BLaER1 treated with 17β-estradiol and CSF1 and Interleukin-3, amounts not matched to agents 10 nM and 100 nM (cell line): ENCODE measurements around the gene ASIC3.

Experiments used
- H3K27ac ChIP-seq, 11 experiments: shearing (Covaris generic); formaldehyde crosslinking; 2 replicates each; pipeline ENCODE4 v1.8.1; 2022
- H3K27me3 ChIP-seq, 11 experiments: shearing (Covaris generic); formaldehyde crosslinking; 2 replicates each; pipeline ENCODE4 v1.8.1; 2022
- H3K36me3 ChIP-seq, 11 experiments: shearing (Covaris generic); formaldehyde crosslinking; 2 replicates each; pipeline ENCODE4 v1.8.1; 2022
- H3K4me1 ChIP-seq, 10 experiments: shearing (Covaris generic); formaldehyde crosslinking; 2 replicates each; pipeline ENCODE4 v1.8.1; 2022
- H3K4me2 ChIP-seq, 11 experiments: shearing (Covaris generic); formaldehyde crosslinking; 2 replicates each; pipeline ENCODE4 v1.8.1; 2022
- H3K4me3 ChIP-seq, 10 experiments: shearing (Covaris generic); formaldehyde crosslinking; 2 replicates each; pipeline ENCODE4 v1.8.1; 2022
- H3K9ac ChIP-seq, 11 experiments: shearing (Covaris generic); formaldehyde crosslinking; 2 replicates each; pipeline ENCODE4 v1.8.1; 2022
- H3K9me3 ChIP-seq, 11 experiments: shearing (Covaris generic); formaldehyde crosslinking; replicated peaks in 1 of 11; 2 replicates each; pipeline ENCODE4 v1.8.1; 2022
- H4K20me1 ChIP-seq, 11 experiments: shearing (Covaris generic); formaldehyde crosslinking; 2 replicates each; pipeline ENCODE4 v1.8.1; 2022
- Cebpa-rat ChIP-seq, 11 experiments: shearing (Covaris generic); IDR thresholded peaks; 2 replicates each; pipeline ENCODE4 v1.8.1; 2022

The ASIC3 gene

GRCh38 chr7:151012031-151012692 lies 36.2 kb upstream of the ASIC3 start:
- Histone ChIP-seq H3K9ac (0 out of 22 replicates have a peak overlapping the region, but pooled peaks of 1 of the 11 experiments have one; percentile 7), H3K36me3 (no peaks in the 10 kb centered on the region; a peak in 1 of 22 replicates), H3K9me3 (no peaks in the 10 kb centered on the region), H3K4me1 (peaks cover 71 to 96% (median 90%) of the 10 kb centered on the region in 10 experiments), H3K27ac (no peak overlapping the region), H3K27me3 (peaks cover 0 to 15% (median 4%) of the 10 kb centered on the region in 11 experiments; a peak in 12 of 22 replicates), H3K4me3 (0 out of 20 replicates have a peak overlapping the region, but pooled peaks of 1 of the 10 experiments have one; percentile 0), H3K4me2 (peak overlapping the region; percentile 47 to 95 (median 67)), H4K20me1 (no peaks in the 10 kb centered on the region; a peak in 1 of 22 replicates)
- TF ChIP-seq Cebpa-rat (IDR thresholded peaks at IDR 0.05), result no peak

- Histone ChIP-seq H3K36me3 (no peaks in the 10 kb centered on the region; a peak in 1 of 22 replicates), H3K4me3 (0 out of 20 replicates have a peak overlapping the region, but pooled peaks of 1 of the 10 experiments have one; percentile 0), H3K27me3 (peaks cover 0 to 19% (median 4%) of the 10 kb centered on the region in 11 experiments; a peak in 12 of 22 replicates), H3K4me2 (peak overlapping the region; percentile 47 to 95 (median 67)), H3K9me3 (no peaks in the 10 kb centered on the region), H3K4me1 (peaks cover 71 to 96% (median 90%) of the 10 kb centered on the region in 10 experiments), H3K27ac (no peak overlapping the region), H3K9ac (no peak overlapping the region), H4K20me1 (no peaks in the 10 kb centered on the region; a peak in 1 of 22 replicates)
- TF ChIP-seq Cebpa-rat (IDR thresholded peaks at IDR 0.05), result no peak
Measured at GRCh38 chr7:151012911-151013347, 35.4 kb upstream of the ASIC3 start.

- Histone ChIP-seq H3K4me3 (no peak overlapping the region), H3K9me3 (no peaks in the 10 kb centered on the region), H3K4me1 (peaks cover 71 to 96% (median 90%) of the 10 kb centered on the region in 10 experiments), H4K20me1 (no peaks in the 10 kb centered on the region; a peak in 1 of 22 replicates), H3K9ac (no peak overlapping the region), H3K4me2 (peak overlapping the region; percentile 47 to 95 (median 67)), H3K36me3 (no peaks in the 10 kb centered on the region; a peak in 1 of 22 replicates), H3K27ac (no peak overlapping the region), H3K27me3 (peaks cover 0 to 22% (median 5%) of the 10 kb centered on the region in 11 experiments; a peak in 15 of 22 replicates)
- TF ChIP-seq Cebpa-rat (IDR thresholded peaks at IDR 0.05), result no peak
Measured at GRCh38 chr7:151013356-151013732, 35.0 kb upstream of the ASIC3 start.

DNA sequence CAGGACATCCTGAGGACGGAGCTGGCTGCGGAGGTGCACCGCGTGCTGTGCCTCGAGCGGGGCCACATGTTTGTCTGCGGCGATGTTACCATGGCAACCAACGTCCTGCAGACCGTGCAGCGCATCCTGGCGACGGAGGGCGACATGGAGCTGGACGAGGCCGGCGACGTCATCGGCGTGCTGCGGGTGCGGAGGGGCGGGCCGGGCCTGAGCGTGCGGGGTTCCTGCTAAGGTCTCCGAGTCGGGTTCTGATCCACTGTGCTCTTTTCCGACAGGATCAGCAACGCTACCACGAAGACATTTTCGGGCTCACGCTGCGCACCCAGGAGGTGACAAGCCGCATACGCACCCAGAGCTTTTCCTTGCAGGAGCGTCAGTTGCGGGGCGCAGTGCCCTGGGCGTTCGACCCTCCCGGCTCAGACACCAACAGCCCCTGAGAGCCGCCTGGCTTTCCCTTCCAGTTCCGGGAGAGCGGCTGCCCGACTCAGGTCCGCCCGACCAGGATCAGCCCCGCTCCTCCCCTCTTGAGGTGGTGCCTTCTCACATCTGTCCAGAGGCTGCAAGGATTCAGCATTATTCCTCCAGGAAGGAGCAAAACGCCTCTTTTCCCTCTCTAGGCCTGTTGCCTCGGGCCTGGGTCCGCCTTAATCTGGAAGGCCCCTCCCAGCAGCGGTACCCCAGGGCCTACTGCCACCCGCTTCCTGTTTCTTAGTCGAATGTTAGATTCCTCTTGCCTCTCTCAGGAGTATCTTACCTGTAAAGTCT lies 34.4 kb upstream of the ASIC3 start:
- no peaks in the 10 kb centered on the region; a peak in 1 of 22 replicates for H4K20me1 ChIP-seq
- peaks cover 5 to 28% (median 11%) of the 10 kb centered on the region in 11 experiments; a peak in 21 of 22 replicates for H3K27me3 ChIP-seq
- H3K9ac ChIP-seq, result no peak overlapping the region
- no peak overlapping the region for H3K27ac ChIP-seq
- H3K4me1 ChIP-seq, result peaks cover 71 to 96% (median 90%) of the 10 kb centered on the region in 10 experiments
- TF ChIP-seq Cebpa-rat (IDR thresholded peaks at IDR 0.05), result no peak
- no peak overlapping the region for H3K4me3 ChIP-seq
- peak overlapping the region; percentile 15 to 72 (median 50); a peak in 20 of 22 replicates for H3K4me2 ChIP-seq
- no peaks in the 10 kb centered on the region; a peak in 1 of 22 replicates for H3K36me3 ChIP-seq
- no peaks in the 10 kb centered on the region for H3K9me3 ChIP-seq

GRCh38 chr7:151014950-151015349 lies 33.4 kb upstream of the ASIC3 start:
- Histone ChIP-seq H3K4me2 (peak overlapping the region; percentile 1 to 72 (median 36); a peak in 18 of 22 replicates), H3K4me3 (no peak overlapping the region), H3K9ac (no peak overlapping the region)

DNA sequence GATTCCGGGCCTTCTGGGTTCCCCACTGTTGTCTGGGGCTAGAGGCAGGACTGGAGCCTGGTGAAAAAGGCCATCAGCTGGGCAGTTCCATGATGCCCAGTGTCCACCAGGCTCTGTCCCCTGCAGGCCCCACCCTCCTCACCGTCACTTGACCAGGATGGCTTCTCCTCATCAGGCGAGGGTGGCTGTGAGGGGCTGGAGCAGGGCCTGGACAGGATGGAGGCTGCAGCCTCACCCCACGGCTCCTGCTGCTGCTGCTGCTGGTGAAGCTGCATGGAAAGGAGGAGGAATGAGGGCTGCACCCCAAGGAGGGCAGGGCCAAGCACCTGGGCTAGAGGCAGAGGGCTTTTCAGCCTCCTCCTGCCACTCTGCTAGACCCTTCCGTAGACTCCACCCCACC lies 32.4 kb upstream of the ASIC3 start:
- Histone ChIP-seq H3K4me3 (no peak overlapping the region), H3K9ac (no peak overlapping the region), H3K4me2 (peak overlapping the region in 1 of 11 experiments; percentile 84; a peak in 2 of 22 replicates), H3K36me3 (no peaks in the 10 kb centered on the region; a peak in 1 of 22 replicates), H4K20me1 (no peaks in the 10 kb centered on the region; a peak in 1 of 22 replicates), H3K4me1 (peaks cover 55 to 94% (median 85%) of the 10 kb centered on the region in 10 experiments), H3K9me3 (no peaks in the 10 kb centered on the region), H3K27ac (no peak overlapping the region), H3K27me3 (peaks cover 13 to 42% (median 22%) of the 10 kb centered on the region in 11 experiments; a peak in 21 of 22 replicates)
- TF ChIP-seq Cebpa-rat (IDR thresholded peaks at IDR 0.05), result no peak

More at GRCh38 chr7:151014950-151015349, 33.4 kb upstream of the ASIC3 start:
- H3K36me3 ChIP-seq, result no peaks in the 10 kb centered on the region; a peak in 1 of 22 replicates
- peaks cover 65 to 96% (median 89%) of the 10 kb centered on the region in 10 experiments for H3K4me1 ChIP-seq
- no peaks in the 10 kb centered on the region; a peak in 1 of 22 replicates for H4K20me1 ChIP-seq
- no peaks in the 10 kb centered on the region for H3K9me3 ChIP-seq
- H3K27ac ChIP-seq, result no peak overlapping the region
- TF ChIP-seq Cebpa-rat (IDR thresholded peaks at IDR 0.05), result no peak
- H3K27me3 ChIP-seq, result peaks cover 13 to 38% (median 21%) of the 10 kb centered on the region in 11 experiments; a peak in 21 of 22 replicates

DNA sequence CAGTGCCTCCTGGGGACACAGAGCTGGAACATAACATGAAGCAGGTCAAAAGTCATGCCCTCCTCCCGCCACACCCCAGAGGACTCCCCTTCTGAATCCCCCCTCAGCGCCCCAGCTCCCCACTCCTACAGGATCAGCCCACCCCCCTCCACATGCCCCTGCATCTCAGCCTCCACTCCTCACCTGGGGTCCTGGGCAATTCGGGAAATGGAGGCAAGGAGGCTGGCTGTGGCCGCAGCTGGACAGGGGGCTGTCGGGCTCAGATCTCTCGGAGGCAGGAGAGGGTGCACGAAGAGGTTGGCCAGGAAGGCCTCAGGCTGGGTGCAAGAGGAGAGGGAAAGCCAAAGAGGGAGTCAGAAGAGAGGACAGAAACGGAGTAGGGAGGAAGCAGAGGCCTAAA lies 31.8 kb upstream of the ASIC3 start:
- no peak overlapping the region for H3K27ac ChIP-seq
- peaks cover 13 to 42% (median 22%) of the 10 kb centered on the region in 11 experiments; a peak in 21 of 22 replicates for H3K27me3 ChIP-seq
- H3K36me3 ChIP-seq, result no peaks in the 10 kb centered on the region; a peak in 1 of 22 replicates
- H3K9me3 ChIP-seq, result no peaks in the 10 kb centered on the region
- no peak overlapping the region for H3K9ac ChIP-seq
- H3K4me3 ChIP-seq, result no peak overlapping the region
- H3K4me2 ChIP-seq, result peak overlapping the region in 10 of 11 experiments; percentile 84 to 99 (median 96); a peak in 15 of 22 replicates
- no peak for TF ChIP-seq Cebpa-rat (IDR thresholded peaks at IDR 0.05)
- H4K20me1 ChIP-seq, result no peaks in the 10 kb centered on the region; a peak in 1 of 22 replicates
- H3K4me1 ChIP-seq, result peaks cover 50 to 89% (median 81%) of the 10 kb centered on the region in 10 experiments

- no peak overlapping the region for H3K9ac ChIP-seq
- no peaks in the 10 kb centered on the region for H3K9me3 ChIP-seq
- no peaks in the 10 kb centered on the region; a peak in 1 of 22 replicates for H4K20me1 ChIP-seq
- H3K36me3 ChIP-seq, result no peaks in the 10 kb centered on the region; a peak in 1 of 22 replicates
- peaks cover 45 to 85% (median 77%) of the 10 kb centered on the region in 10 experiments for H3K4me1 ChIP-seq
- no peak overlapping the region for H3K27ac ChIP-seq
- peaks cover 13 to 42% (median 22%) of the 10 kb centered on the region in 11 experiments; a peak in 21 of 22 replicates for H3K27me3 ChIP-seq
- H3K4me2 ChIP-seq, result peak overlapping the region; percentile 84 to 99 (median 96); a peak in 20 of 22 replicates
- no peak for TF ChIP-seq Cebpa-rat (IDR thresholded peaks at IDR 0.05)
- no peak overlapping the region; a peak in 1 of 20 replicates for H3K4me3 ChIP-seq
Measured at GRCh38 chr7:151016942-151017341, 31.4 kb upstream of the ASIC3 start.
